K562 (cell line): Measurements from ENCODE around the gene BNIPL. TPM values are rescaled to one million over a fixed set of nuclear protein-coding genes. Genes with fewer than 3 reads are reported as not detected.
A peak's percentile ranks its signal among the peaks of the same experiment; 100 is the strongest.

ENCODE experiments used
- ATAC-seq: fragments of 200-7000 bp; cut with Tn5 transposase; 3 replicates; pipeline ENCODE4 v1.9.1; 2020; ENCODE audit warnings: moderate library complexity
- BruUV-seq: library from RNA; stranded (reverse); fragments of 400-500 nt; replicated peaks from 2 replicates; lab custom pipeline; 2021; lab: Mats Ljungman, UMichigan
- CTCF ChIA-PET: fragments of 300-600 bp; formaldehyde crosslinking; extraction: SDS; loops from one replicate; lab custom pipeline; 2021; ENCODE audit warnings: low intra/inter-chr PET ratio; lab: Yijun Ruan, JAX
- POLR2A ChIA-PET: fragments of 300-600, 350-650 bp; sonication (Branson Sonifier 250); formaldehyde crosslinking; extraction: SDS; loops from one replicate; lab custom pipeline; 2021; ENCODE audit warnings: antibody characterized with exemption, inconsistent platforms; lab: Yijun Ruan, JAX
- DNase-seq, 4 experiments: peaks; one replicate each; pipeline versions ENCODE4 v3.0.0 to v3.0.0-alpha.2; 2011 to 2018; ENCODE audit warnings: low spot score in 3 of 4, mixed read lengths in 3 of 4; ENCODE audit errors: extremely low read depth in 1 of 4
- FAIRE-seq: peaks from 2 replicates; lab custom pipeline; 2011; peaks lifted over from hg19 to GRCh38; lab: Jason Lieb, UNC
- H2AFZ ChIP-seq: 2 replicates; pipeline ENCODE4 v1.6.0; 2011; ENCODE audit warnings: low read depth, low read length, control low read depth, inconsistent platforms
- H3K27ac ChIP-seq: fragments of 200-600 bp; 3 replicates; pipeline ENCODE4 v1.8.0; 2011; ENCODE audit warnings: low read depth, mild to moderate bottlenecking, control low read depth, inconsistent platforms, low read length, moderate library complexity, mixed read lengths; ENCODE audit errors: extremely low read depth
- H3K27me3 ChIP-seq, 2 experiments: fragments of 300-600 bp in 1 of 2; 2 replicates in 1 of 2; 3 replicates in 1 of 2; pipeline versions ENCODE4 v1.6.0 to v1.8.0; 2011; ENCODE audit warnings: inconsistent platforms in 2 of 2, low read length in 2 of 2, mild to moderate bottlenecking in 1 of 2, mixed read lengths in 1 of 2, moderate library complexity in 1 of 2; ENCODE audit not compliant: control insufficient read depth in 2 of 2, insufficient read depth in 2 of 2
- H3K36me3 ChIP-seq: fragments of 300-600 bp; 3 replicates; pipeline ENCODE4 v1.8.0; 2011; ENCODE audit warnings: mild to moderate bottlenecking, low read length, inconsistent platforms; ENCODE audit not compliant: control insufficient read depth, insufficient read depth
- H3K4me1 ChIP-seq, 2 experiments: fragments of 200-600 bp in 1 of 2; replicated peaks in 1 of 2; 2 replicates in 1 of 2; 3 replicates in 1 of 2; pipeline versions ENCODE4 v1.5.1 to v1.8.0; 2011; ENCODE audit warnings: inconsistent platforms in 2 of 2, low read length in 2 of 2, mild to moderate bottlenecking in 1 of 2, mixed read lengths in 1 of 2, moderate library complexity in 1 of 2; ENCODE audit not compliant: control insufficient read depth in 2 of 2, insufficient read depth in 2 of 2
- H3K4me2 ChIP-seq: 2 replicates; pipeline ENCODE4 v1.6.1; 2011; ENCODE audit warnings: low read length, control low read depth, inconsistent platforms, mixed read lengths; ENCODE audit not compliant: insufficient read depth
- H3K4me3 ChIP-seq: fragments of 200-600 bp; sonication (generic), shearing (Covaris generic); 2 replicates; pipeline ENCODE4 v1.5.1; 2016; ENCODE audit warnings: control low read depth, inconsistent platforms
- H3K79me2 ChIP-seq: fragments of 200-600 bp; 3 replicates; pipeline ENCODE4 v1.8.0; 2011; ENCODE audit warnings: low read length, inconsistent platforms; ENCODE audit not compliant: control insufficient read depth, insufficient read depth
- H3K9ac ChIP-seq, 2 experiments: 2 replicates each; pipeline versions ENCODE4 v1.6.0 to v1.6.1; 2011; ENCODE audit warnings: low read depth in 2 of 2, low read length in 2 of 2, control low read depth in 1 of 2, inconsistent platforms in 1 of 2, mild to moderate bottlenecking in 1 of 2, mixed read lengths in 1 of 2; ENCODE audit not compliant: insufficient read depth in 1 of 2
- H3K9me1 ChIP-seq: one replicate; pipeline ENCODE4 v1.6.0; 2011; ENCODE audit warnings: inconsistent platforms, mild to moderate bottlenecking, low read length, moderate library complexity; ENCODE audit not compliant: control insufficient read depth, insufficient read depth
- H3K9me3 ChIP-seq: replicated peaks from 2 replicates; pipeline ENCODE4 v1.5.1; 2011; ENCODE audit warnings: low read depth, low read length, inconsistent platforms; ENCODE audit not compliant: control insufficient read depth, insufficient read depth
- H4K20me1 ChIP-seq: replicated peaks from 2 replicates; pipeline ENCODE4 v1.6.1; 2011; ENCODE audit warnings: low read length, inconsistent platforms, mixed read lengths; ENCODE audit not compliant: control insufficient read depth, insufficient read depth
- ESRRA ChIP-seq: fragments of 450-650 bp; IDR thresholded peaks from 2 replicates; pipeline ENCODE4 v1.6.1; 2014; ENCODE audit warnings: low read depth, mild to moderate bottlenecking, moderate library complexity, borderline replicate concordance
- HIVEP1 ChIP-seq: fragments of 250-450 bp; sonication (Bioruptor Pico); IDR thresholded peaks from 2 replicates; pipeline ENCODE4 v1.4.0; 2020; ENCODE audit warnings: mild to moderate bottlenecking
- NKRF ChIP-seq: fragments of 450-650 bp; IDR thresholded peaks from 2 replicates; pipeline ENCODE4 v1.6.1; 2016; ENCODE audit warnings: borderline replicate concordance
- TEAD2 ChIP-seq: fragments of 450-650 bp; IDR thresholded peaks from 2 replicates; pipeline ENCODE4 v1.6.1; 2016; ENCODE audit warnings: missing genetic modification characterization, control low read depth, missing compliant biosample characterization
- ZNF24 ChIP-seq: fragments of 450-650 bp; IDR thresholded peaks from 2 replicates; pipeline ENCODE4 v1.6.1; 2016
- WGBS: fragments of 100-300 bp; shearing (Covaris generic); methylation state at CpG from one replicate; pipeline ENCODE4 v1.1.6; 2016; ENCODE audit warnings: low coverage, mixed read lengths; ENCODE audit not compliant: insufficient coverage; ENCODE audit errors: missing lambda C conversion rate; 5-methylcytosine and 5-hydroxymethylcytosine counted together
- in situ Hi-C: fragments of 300-500 bp; cut with MboI; formaldehyde crosslinking; loops from 4 replicates; pipeline ENCODE4 v1.15.0; 2018; ENCODE audit warnings: inconsistent platforms, mixed read lengths
- intact Hi-C: fragments of 100-400 bp; cut with micrococcal nuclease; formaldehyde crosslinking; loops from 2 replicates; pipeline ENCODE4 v1.14.2; 2022
- polyA plus RNA-seq, 8 experiments: library from polyadenylated mRNA; depleted of rRNA in 4 of 8; stranded (reverse) in 5 of 8; unstranded in 3 of 8; fragments of >200 nt; fragmentation: Nextera tagmentation in 2 of 8; fragmentation: Illumina TruSeq in 1 of 8; extraction: Ambion mirVana in 2 of 8; extraction: Trizol in 1 of 8; gene quantifications; 2 replicates each; pipeline versions ENCODE4 v1.2.1 to v1.2.3, GENCODE V29; 2011 to 2014; ENCODE audit warnings: inconsistent platforms in 1 of 8, missing spikeins in 1 of 8
- total RNA-seq, 7 experiments: library from RNA; depleted of rRNA in 6 of 7; stranded (reverse); fragments of >200 nt in 6 of 7; fragmentation: Illumina TruSeq in 2 of 7; extraction: Trizol in 2 of 7; gene quantifications; 2 replicates each; pipeline versions ENCODE4 v1.2.1 to v1.2.3, GENCODE V29; 2011 to 2021; ENCODE audit warnings: low replicate concordance in 1 of 7
- TF ChIP-seq, protein P1 (sequence below): sonication (generic); formaldehyde crosslinking; IDR thresholded peaks from 2 replicates; pipeline ENCODE4 v1.8.1; 2023; ENCODE audit warnings: missing genetic modification reagents, mild to moderate bottlenecking, borderline replicate concordance

Gene BNIPL
- total and polyA plus RNA-seq, 9 of the 15 experiments (the other 6 are each of a cell fraction or from before 2014, with no cell fraction given) = 0.08 to 1.4 (median 0.68) TPM

- POLR2A ChIA-PET = interaction anchor here (1.3 kb wide), 1 partner anchor 10 kb away, joined by 3 read pairs; no protein-coding TSS in a partner anchor
- TF ChIP-seq HIVEP1 (CRISPR knock-in tag) (no peak), ESRRA (no peak), ZNF24 (no peak), TEAD2 (tag) (no peak), NKRF (no peak)
- TF ChIP-seq, protein P1, sequence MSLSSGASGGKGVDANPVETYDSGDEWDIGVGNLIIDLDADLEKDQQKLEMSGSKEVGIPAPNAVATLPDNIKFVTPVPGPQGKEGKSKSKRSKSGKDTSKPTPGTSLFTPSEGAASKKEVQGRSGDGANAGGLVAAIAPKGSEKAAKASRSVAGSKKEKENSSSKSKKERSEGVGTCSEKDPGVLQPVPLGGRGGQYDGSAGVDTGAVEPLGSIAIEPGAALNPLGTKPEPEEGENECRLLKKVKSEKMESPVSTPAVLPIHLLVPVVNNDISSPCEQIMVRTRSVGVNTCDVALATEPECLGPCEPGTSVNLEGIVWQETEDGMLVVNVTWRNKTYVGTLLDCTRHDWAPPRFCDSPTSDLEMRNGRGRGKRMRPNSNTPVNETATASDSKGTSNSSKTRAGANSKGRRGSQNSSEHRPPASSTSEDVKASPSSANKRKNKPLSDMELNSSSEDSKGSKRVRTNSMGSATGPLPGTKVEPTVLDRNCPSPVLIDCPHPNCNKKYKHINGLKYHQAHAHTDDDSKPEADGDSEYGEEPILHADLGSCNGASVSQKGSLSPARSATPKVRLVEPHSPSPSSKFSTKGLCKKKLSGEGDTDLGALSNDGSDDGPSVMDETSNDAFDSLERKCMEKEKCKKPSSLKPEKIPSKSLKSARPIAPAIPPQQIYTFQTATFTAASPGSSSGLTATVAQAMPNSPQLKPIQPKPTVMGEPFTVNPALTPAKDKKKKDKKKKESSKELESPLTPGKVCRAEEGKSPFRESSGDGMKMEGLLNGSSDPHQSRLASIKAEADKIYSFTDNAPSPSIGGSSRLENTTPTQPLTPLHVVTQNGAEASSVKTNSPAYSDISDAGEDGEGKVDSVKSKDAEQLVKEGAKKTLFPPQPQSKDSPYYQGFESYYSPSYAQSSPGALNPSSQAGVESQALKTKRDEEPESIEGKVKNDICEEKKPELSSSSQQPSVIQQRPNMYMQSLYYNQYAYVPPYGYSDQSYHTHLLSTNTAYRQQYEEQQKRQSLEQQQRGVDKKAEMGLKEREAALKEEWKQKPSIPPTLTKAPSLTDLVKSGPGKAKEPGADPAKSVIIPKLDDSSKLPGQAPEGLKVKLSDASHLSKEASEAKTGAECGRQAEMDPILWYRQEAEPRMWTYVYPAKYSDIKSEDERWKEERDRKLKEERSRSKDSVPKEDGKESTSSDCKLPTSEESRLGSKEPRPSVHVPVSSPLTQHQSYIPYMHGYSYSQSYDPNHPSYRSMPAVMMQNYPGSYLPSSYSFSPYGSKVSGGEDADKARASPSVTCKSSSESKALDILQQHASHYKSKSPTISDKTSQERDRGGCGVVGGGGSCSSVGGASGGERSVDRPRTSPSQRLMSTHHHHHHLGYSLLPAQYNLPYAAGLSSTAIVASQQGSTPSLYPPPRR (CRISPR knock-in tag) = no peak
- intact Hi-C loops (no loop called here), in situ Hi-C loops (no loop called here)
- TSS peak; percentile 46 for BruUV-seq
- H2AFZ ChIP-seq = no peak overlapping the region
- no peaks in the 10 kb centered on the region for H3K9me1 ChIP-seq
- no peaks in the 10 kb centered on the region for H3K79me2 ChIP-seq
- H3K27ac ChIP-seq = no peak overlapping the region
- H3K36me3 ChIP-seq = peaks cover 35% of the 10 kb centered on the region
- H3K4me1 ChIP-seq = peaks cover 4 to 9% of the 10 kb centered on the region in 2 experiments; a peak in 2 of 5 replicates
- peak; percentile 62 for ATAC-seq
- no peak for FAIRE-seq
- H3K9me3 ChIP-seq = no peaks in the 10 kb centered on the region
- CTCF ChIA-PET = interaction anchor here (0.7 kb wide), 1 partner anchor 37 kb away, joined by 6 read pairs; no protein-coding TSS in a partner anchor
- no peaks in the 10 kb centered on the region for H3K27me3 ChIP-seq
- H3K9ac ChIP-seq = no peak overlapping the region
- WGBS = 83% methylated on average over 2 of the region's 3 CpGs
- H3K4me2 ChIP-seq = no peak overlapping the region
- H3K4me3 ChIP-seq = no peak overlapping the region
- DNase-seq = no peak
- no peaks in the 10 kb centered on the region for H4K20me1 ChIP-seq
Observed at GRCh38 chr1:151035167-151035566, 1.2 kb upstream of the BNIPL start.
